Loucy (cell line): Measurements from ENCODE around the gene SNX21.

ENCODE experiments used
- H2AFZ ChIP-seq: fragments of 200-600 bp; sonication (generic); 2 replicates; pipeline ENCODE4 v1.6.0; 2016; ENCODE audit warnings: antibody characterized with exemption, mild to moderate bottlenecking, low read length, moderate library complexity
- H3F3A ChIP-seq: fragments of 200-600 bp; 2 replicates; pipeline ENCODE4 v1.6.0; 2016; ENCODE audit warnings: antibody characterized with exemption, low read depth, mild to moderate bottlenecking
- H3K27me3 ChIP-seq: fragments of 200-600 bp; sonication (generic); 2 replicates; pipeline ENCODE4 v1.6.1; 2014; ENCODE audit warnings: low read length, mild to moderate bottlenecking; ENCODE audit not compliant: insufficient read depth, poor library complexity, severe bottlenecking
- H3K36me3 ChIP-seq: fragments of 200-600 bp; sonication (generic); 2 replicates; pipeline ENCODE4 v1.6.1; 2016; ENCODE audit warnings: low read length; ENCODE audit not compliant: insufficient read depth
- H3K4me1 ChIP-seq: fragments of 200-600 bp; sonication (generic); 2 replicates; pipeline ENCODE4 v1.5.1; 2014; ENCODE audit warnings: low read length, mild to moderate bottlenecking; ENCODE audit not compliant: insufficient read depth, poor library complexity, severe bottlenecking
- H3K4me2 ChIP-seq: fragments of 200-600 bp; sonication (generic); 2 replicates; pipeline ENCODE4 v1.6.0; 2014; ENCODE audit warnings: antibody characterized with exemption, low read length, low read depth, mild to moderate bottlenecking; ENCODE audit not compliant: poor library complexity, severe bottlenecking
- H3K4me3 ChIP-seq: fragments of 200-600 bp; sonication (generic); 2 replicates; pipeline ENCODE4 v1.5.1; 2014; ENCODE audit warnings: low read length, mild to moderate bottlenecking, mixed read lengths; ENCODE audit not compliant: poor library complexity, severe bottlenecking
- H3K79me2 ChIP-seq: fragments of 200-600 bp; sonication (generic); 2 replicates; pipeline ENCODE4 v1.6.1; 2014; ENCODE audit warnings: low read length; ENCODE audit not compliant: insufficient read depth
- H3K9ac ChIP-seq: fragments of 200-600 bp; sonication (generic); 2 replicates; pipeline ENCODE4 v1.6.0; 2014; ENCODE audit warnings: mild to moderate bottlenecking, low read depth, low read length, moderate library complexity; ENCODE audit not compliant: poor library complexity, severe bottlenecking
- H3K9me2 ChIP-seq: fragments of 200-600 bp; sonication (generic); replicated peaks from 2 replicates; pipeline ENCODE4 v1.6.1; 2016; ENCODE audit warnings: low read depth, low read length, mixed read lengths
- H3K9me3 ChIP-seq: fragments of 200-600 bp; sonication (generic); 2 replicates; pipeline ENCODE4 v1.6.1; 2014; ENCODE audit warnings: mild to moderate bottlenecking, antibody characterized with exemption, low read length, low read depth; ENCODE audit not compliant: insufficient read depth
- H4K20me1 ChIP-seq: fragments of 200-600 bp; sonication (generic); 2 replicates; pipeline ENCODE4 v1.6.0; 2014; ENCODE audit warnings: antibody characterized with exemption, low read length, mild to moderate bottlenecking; ENCODE audit not compliant: insufficient read depth, poor library complexity, severe bottlenecking
- CTCF ChIP-seq: fragments of 200-600 bp; sonication (generic); conservative IDR thresholded peaks from 2 replicates; pipeline ENCODE4 v1.5.1; 2014; ENCODE audit warnings: mild to moderate bottlenecking, antibody characterized with exemption, low read length
- EZH2phosphoT487 ChIP-seq: fragments of 200-600 bp; IDR thresholded peaks from 2 replicates; pipeline ENCODE4 v1.6.1; 2018; ENCODE audit warnings: antibody characterized with exemption, mild to moderate bottlenecking, moderate library complexity, borderline replicate concordance

The SNX21 gene

GRCh38 chr20:45890985-45891983, 57.7 kb downstream of the SNX21 start, which contains the start of the genes CTSA and NEURL2:
CTSA (plus strand) TSS chr20:45891335; CDS start chr20:45891569, 234 bp downstream.
NEURL2 (minus strand) TSS chr20:45891208; CDS start chr20:45890991, 217 bp downstream.
- peak within 1 kb of the TSS; percentile 96 for H2AFZ ChIP-seq
- H3K4me3 ChIP-seq = peak within 1 kb of the TSS; percentile 81
- peak within 1 kb of the TSS; percentile 72 for H3K9ac ChIP-seq
- no peaks in the 10 kb centered on the region for H4K20me1 ChIP-seq
- no peaks in the 10 kb centered on the region for H3K36me3 ChIP-seq
- H3K9me3 ChIP-seq = no peaks in the 10 kb centered on the region
- peak within 1 kb of the TSS; percentile 84 for H3K4me2 ChIP-seq
- peaks cover 16% of the 10 kb centered on the region for H3K4me1 ChIP-seq
- TF ChIP-seq EZH2phosphoT487 (no peak), CTCF (no peak)
- H3K79me2 ChIP-seq = 0 out of 2 replicates have a peak, but pooled peaks cover 4% of the 10 kb centered on the region
- H3K27me3 ChIP-seq = no peaks in the 10 kb centered on the region
- H3K9me2 ChIP-seq = no peaks in the 10 kb centered on the region
- H3F3A ChIP-seq = no peaks in the 10 kb centered on the region

GRCh38 chr20:45892049-45892825, 58.6 kb downstream of the SNX21 start:
- H3K4me3 ChIP-seq = peak overlapping the region; percentile 81
- TF ChIP-seq CTCF (0 out of 2 replicates have a peak, but pooled peaks have one; percentile 11), EZH2phosphoT487 (no peak)
- no peaks in the 10 kb centered on the region for H3F3A ChIP-seq
- no peaks in the 10 kb centered on the region for H3K36me3 ChIP-seq
- no peaks in the 10 kb centered on the region for H3K27me3 ChIP-seq
- no peak overlapping the region for H2AFZ ChIP-seq
- peak overlapping the region; percentile 84 for H3K4me2 ChIP-seq
- H3K9me3 ChIP-seq = no peaks in the 10 kb centered on the region
- no peaks in the 10 kb centered on the region for H4K20me1 ChIP-seq
- 0 out of 2 replicates have a peak, but pooled peaks cover 4% of the 10 kb centered on the region for H3K79me2 ChIP-seq
- H3K4me1 ChIP-seq = peaks cover 15% of the 10 kb centered on the region
- no peaks in the 10 kb centered on the region for H3K9me2 ChIP-seq
- peak overlapping the region; percentile 72 for H3K9ac ChIP-seq
